SJCRH30 (cell line): ENCODE measurements around the gene CERT1. TPM values are rescaled to one million over a fixed set of nuclear protein-coding genes. Genes with fewer than 3 reads are reported as not detected.
"Not testable (repeated sequence)": the region's sequence is repeated elsewhere in the genome, so short reads cannot be mapped to it uniquely, and the experiment has no call there.

Source experiments
- DNase-seq, 2 experiments: peaks; one replicate each; pipeline ENCODE4 v3.0.0-alpha.2; 2015 to 2020
- H3K27ac ChIP-seq: fragments of 250-450 bp; sonication (Bioruptor Pico); 2 replicates; pipeline ENCODE4 v1.5.1; 2020; ENCODE audit warnings: mild to moderate bottlenecking, moderate library complexity
- H3K27me3 ChIP-seq: fragments of 250-450 bp; sonication (Bioruptor Pico); 2 replicates; pipeline ENCODE4 v1.5.1; 2020; ENCODE audit warnings: mild to moderate bottlenecking, moderate library complexity
- H3K36me3 ChIP-seq: fragments of 250-450 bp; sonication (Bioruptor Pico); 2 replicates; pipeline ENCODE4 v1.5.1; 2020; ENCODE audit warnings: mild to moderate bottlenecking, moderate library complexity
- H3K4me1 ChIP-seq: fragments of 250-450 bp; sonication (Bioruptor Pico); 2 replicates; pipeline ENCODE4 v1.5.1; 2020; ENCODE audit warnings: mild to moderate bottlenecking, moderate library complexity
- H3K4me3 ChIP-seq: fragments of 250-450 bp; sonication (Bioruptor Pico); 2 replicates; pipeline ENCODE4 v1.5.1; 2020; ENCODE audit warnings: mild to moderate bottlenecking, moderate library complexity
- H3K9me3 ChIP-seq: fragments of 250-450 bp; sonication (Bioruptor Pico); replicated peaks from 2 replicates; pipeline ENCODE4 v1.5.1; 2020; ENCODE audit warnings: mild to moderate bottlenecking, moderate library complexity
- total RNA-seq: library from RNA; depleted of rRNA; stranded (reverse); fragments of >200 nt; shearing (Covaris generic); gene quantifications from 2 replicates; pipeline ENCODE4 v1.2.3, GENCODE V29; 2014

CERT1 gene
- total RNA-seq, 1 experiment from 2014 or later: 28.8 TPM

DNA sequence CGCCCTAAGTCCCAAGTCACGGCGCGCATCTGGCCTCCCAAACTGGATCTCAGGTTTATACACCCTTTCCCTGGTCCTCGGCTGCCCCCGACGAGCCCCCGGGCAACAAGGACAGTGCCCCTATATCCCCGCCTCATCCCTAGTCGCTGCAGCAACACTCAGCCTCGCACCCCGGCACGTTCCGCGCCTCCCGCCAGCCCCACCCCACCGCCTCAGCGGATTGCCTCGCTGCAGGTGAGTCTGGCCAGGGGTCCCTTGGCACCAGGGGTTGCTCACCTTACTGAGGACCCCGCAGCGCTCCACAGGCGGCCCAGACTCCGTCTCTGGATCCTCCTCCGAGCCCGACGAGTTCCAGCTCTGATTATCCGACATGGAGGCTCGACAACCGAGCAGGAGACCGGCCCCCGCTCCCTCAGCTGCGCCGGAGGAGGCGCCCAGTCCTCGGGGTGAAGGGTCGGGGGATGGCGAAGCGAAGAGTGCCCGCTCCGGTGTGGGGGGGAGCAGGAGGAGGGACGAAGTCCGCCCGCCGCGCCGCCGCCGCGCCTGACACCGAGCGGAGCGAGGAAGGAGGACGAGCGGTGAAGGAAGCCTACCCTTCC, 494 bp downstream of the CERT1 start:
- H3K4me1 ChIP-seq: peaks cover 7% of the 10 kb centered on the region
- peak overlapping the region; percentile 76 for H3K27ac ChIP-seq
- no peaks in the 10 kb centered on the region for H3K36me3 ChIP-seq
- peak; percentile 61 to 66 for DNase-seq
- H3K4me3 ChIP-seq: peak overlapping the region; percentile 73
- H3K9me3 ChIP-seq: no peaks in the 10 kb centered on the region
- no peaks in the 10 kb centered on the region for H3K27me3 ChIP-seq

DNA sequence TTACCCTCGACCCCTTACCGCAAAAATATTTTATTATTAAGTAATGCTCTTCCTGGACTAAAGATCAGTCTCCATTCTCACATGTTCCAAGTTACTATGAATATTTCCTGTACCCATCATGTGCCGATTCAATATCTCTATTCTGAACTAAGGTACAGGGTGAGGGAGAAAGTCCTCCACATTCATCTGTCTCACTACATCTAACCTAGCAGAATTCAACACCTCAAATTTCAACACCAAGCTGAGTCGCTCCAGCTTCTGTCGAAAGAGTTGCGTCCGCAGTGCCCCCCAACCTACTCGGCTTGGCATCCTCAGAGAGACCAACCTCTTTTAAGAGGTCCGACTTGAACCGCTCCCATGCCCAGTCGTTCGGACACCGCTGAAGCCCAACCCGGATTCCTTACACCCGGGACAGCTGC, 1.0 kb downstream of the CERT1 start:
- Histone ChIP-seq H3K27me3 (no peaks in the 10 kb centered on the region), H3K4me3 (peak overlapping the region; percentile 73), H3K36me3 (peaks cover 3% of the 10 kb centered on the region; the same call in 1 of the 2 replicates), H3K9me3 (no peaks in the 10 kb centered on the region), H3K4me1 (peaks cover 7% of the 10 kb centered on the region), H3K27ac (peak overlapping the region; percentile 76)
- DNase-seq: no peak

DNA sequence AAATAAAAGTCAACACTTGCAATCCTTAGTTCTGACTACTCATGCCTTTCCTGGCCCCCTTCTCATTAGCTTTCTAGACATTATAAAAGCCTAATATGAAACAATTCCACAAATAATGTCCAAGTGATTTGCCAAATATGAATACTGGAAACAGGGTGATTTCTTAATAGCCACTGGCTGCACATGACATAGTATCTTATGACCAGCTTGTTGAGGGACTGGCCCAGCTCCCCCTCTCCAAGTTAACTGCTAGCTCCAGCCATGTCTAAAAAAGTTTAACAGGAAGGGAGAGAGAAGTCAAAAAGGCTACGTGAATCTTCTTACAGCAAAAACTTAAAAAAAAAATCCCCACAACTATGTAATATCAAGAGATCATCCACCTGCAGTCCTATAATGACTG, 1.5 kb downstream of the CERT1 start:
- Histone ChIP-seq H3K4me3 (peak overlapping the region; percentile 73), H3K4me1 (peaks cover 7% of the 10 kb centered on the region), H3K27ac (no peak overlapping the region), H3K36me3 (peaks cover 3% of the 10 kb centered on the region), H3K9me3 (no peaks in the 10 kb centered on the region), H3K27me3 (no peaks in the 10 kb centered on the region)
- DNase-seq: peak; percentile 10 to 43

DNA sequence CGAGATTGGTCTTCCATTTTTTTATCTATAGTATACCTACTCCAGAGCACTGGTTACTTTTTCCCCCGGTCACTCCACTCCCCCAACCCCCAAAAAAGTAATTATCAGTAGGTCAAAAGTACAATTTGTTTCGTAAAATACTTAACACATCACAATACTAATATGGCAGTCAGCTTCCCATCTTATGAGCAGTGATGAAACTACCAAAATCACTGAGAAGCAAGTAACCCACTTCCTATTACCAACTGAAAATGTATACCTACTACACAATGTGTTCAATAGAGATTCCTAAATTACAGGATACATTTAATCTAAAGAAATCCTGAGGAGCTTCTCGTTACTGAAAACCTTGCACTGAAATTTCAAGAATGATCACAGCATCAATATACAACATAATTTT, 1.9 kb downstream of the CERT1 start:
- Histone ChIP-seq H3K27ac (no peak overlapping the region), H3K4me3 (peak overlapping the region; percentile 73), H3K27me3 (no peaks in the 10 kb centered on the region), H3K9me3 (no peaks in the 10 kb centered on the region), H3K4me1 (peaks cover 7% of the 10 kb centered on the region), H3K36me3 (peaks cover 3% of the 10 kb centered on the region)
- DNase-seq: no peak

DNA sequence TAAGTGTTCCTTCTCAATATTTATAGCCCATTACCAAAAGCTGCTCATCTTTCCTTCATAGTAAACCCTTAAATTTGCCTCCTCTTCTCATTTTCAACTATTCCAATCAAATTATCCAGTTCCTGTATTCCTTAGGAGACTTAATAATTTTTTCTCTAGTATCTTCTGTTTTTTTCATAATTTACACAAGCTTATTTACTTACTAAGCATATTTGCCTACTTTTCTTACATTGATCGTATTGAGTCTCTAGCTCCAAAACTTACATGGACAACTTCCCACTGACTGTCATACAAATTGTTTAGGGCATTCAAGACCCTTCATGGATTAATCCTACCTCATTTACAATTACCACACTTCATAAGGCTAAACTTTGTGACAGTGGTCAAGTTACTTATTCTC, 3.6 kb downstream of the CERT1 start:
- no peak overlapping the region for H3K4me3 ChIP-seq
- peaks cover 9% of the 10 kb centered on the region for H3K36me3 ChIP-seq
- no peaks in the 10 kb centered on the region for H3K27me3 ChIP-seq
- H3K27ac ChIP-seq: no peak overlapping the region
- DNase-seq: no peak
- no peaks in the 10 kb centered on the region for H3K4me1 ChIP-seq
- no peaks in the 10 kb centered on the region for H3K9me3 ChIP-seq

DNA sequence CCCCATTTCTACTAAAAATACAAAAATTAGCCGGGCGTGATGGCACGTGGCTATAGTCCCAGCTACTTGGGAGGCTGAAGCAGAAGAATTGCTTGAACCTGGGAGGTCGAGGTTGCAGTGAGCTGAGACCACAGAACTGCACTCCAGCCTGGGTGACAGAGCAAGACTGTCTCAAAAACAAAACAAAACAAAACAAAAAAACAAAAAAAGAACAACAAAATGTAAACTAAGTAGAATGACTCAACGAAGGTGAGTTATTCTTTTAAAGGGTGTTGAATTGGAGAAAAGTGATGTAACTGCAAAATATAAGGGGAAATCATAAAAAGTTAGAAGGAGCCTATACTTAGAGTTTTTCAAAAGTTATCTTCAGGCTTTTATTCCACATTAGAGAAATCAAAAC, 6.3 kb downstream of the CERT1 start:
- not testable (repeated sequence) for DNase-seq, H3K27ac ChIP-seq, H3K4me1 ChIP-seq, H3K27me3 ChIP-seq, H3K4me3 ChIP-seq, H3K9me3 ChIP-seq
- H3K36me3 ChIP-seq: peaks cover 18% of the 10 kb centered on the region

DNA sequence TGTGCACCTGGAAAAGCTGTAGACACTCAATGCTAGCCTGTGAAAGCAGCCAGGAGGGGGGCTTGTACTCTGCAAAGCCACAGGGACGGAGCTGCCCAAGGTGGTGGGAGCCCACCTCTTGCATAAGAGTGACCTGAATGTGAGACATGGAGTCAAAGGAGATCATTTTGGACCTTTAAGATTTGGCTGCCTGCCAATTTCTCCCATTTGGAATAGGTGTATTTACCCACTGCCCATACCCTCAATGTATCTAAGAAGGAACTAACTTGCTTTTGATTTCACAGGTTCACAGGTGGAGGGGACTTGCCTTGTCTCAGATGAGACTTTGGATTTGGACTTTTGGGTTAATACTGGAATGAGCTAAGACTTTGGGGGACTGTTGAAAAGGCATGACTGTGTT, 12.6 kb downstream of the CERT1 start:
- not testable (repeated sequence) for H3K9me3 ChIP-seq, H3K4me1 ChIP-seq, H3K4me3 ChIP-seq, H3K27ac ChIP-seq, H3K27me3 ChIP-seq, DNase-seq
- peaks cover 21% of the 10 kb centered on the region for H3K36me3 ChIP-seq

DNA sequence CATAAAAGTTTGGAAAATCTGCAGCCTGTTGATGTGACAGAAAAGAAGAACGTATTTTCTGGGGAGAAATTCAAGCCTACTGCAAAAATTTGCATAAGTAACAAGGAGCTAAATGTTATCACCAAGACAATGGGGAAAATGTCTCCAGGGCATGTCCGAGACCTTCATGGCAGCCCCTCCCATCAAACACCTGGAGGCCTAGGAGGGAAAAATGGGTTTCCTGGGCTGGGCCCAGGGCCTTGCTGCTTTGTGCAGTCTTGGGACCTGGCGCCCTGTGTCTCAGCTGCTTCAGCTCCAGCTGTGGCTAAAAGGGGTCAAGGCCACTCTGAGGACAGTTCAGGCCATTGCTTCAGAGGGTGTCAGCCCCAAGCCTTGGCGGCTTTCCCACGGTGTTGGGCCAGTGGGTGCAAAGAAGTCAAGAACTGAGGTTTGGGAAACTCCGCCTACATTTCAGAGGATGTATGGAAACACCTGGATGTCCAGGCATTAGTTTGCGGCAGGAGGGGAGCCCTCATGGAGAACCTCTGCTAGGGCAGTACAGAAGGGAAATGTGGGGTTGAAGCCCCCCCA, 13.1 kb downstream of the CERT1 start:
- DNase-seq: no peak
- Histone ChIP-seq H3K27me3 (no peaks in the 10 kb centered on the region), H3K9me3 (no peaks in the 10 kb centered on the region)

DNA sequence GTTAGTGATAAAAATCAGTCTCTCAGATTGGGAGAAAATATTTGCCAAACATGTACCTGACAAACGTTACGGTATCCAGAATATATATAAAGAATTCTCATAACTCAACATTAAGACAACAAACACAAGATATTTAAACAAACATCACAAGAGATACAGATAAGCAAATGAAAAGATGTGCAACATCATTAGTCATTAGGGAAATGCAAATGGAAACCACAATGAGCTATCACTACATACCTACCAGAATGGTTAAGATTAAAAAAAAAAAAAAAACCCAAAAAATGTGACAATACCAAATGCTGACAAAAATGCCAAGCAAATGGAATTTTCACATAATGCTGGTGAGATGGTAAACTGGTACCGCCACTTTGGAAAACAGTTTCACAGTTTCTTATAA, 15.4 kb downstream of the CERT1 start:
- DNase-seq: no peak
- Histone ChIP-seq H3K9me3 (no peaks in the 10 kb centered on the region), H3K36me3 (peaks cover 26% of the 10 kb centered on the region), H3K4me3 (no peak overlapping the region), H3K27me3 (no peaks in the 10 kb centered on the region), H3K4me1 (no peaks in the 10 kb centered on the region), H3K27ac (no peak overlapping the region)

More for the DNA sequence above, 13.1 kb downstream of the CERT1 start:
- Histone ChIP-seq H3K27ac (no peak overlapping the region), H3K36me3 (peaks cover 21% of the 10 kb centered on the region), H3K4me1 (no peaks in the 10 kb centered on the region), H3K4me3 (no peak overlapping the region)

DNA sequence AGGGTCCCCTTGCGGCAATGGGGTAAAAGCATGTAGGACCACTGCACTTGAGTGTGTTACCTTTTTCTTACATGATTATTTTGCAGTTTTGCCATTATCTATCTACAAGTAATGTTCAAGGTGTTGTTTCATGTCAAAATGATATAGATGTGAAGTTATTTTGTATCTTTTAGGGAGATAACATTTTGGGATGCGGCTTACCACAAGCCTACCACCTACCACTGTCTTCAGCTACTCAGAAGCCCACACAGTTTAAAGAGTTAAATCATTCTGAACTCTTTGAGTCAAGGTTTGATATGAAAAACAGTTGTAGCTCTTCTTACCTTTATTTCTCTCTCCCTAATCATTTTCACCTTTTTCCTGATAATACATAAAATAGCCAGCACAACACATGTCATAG, 19.8 kb downstream of the CERT1 start:
- no peak for DNase-seq
- Histone ChIP-seq H3K27ac (no peak overlapping the region), H3K4me1 (no peaks in the 10 kb centered on the region), H3K4me3 (no peak overlapping the region), H3K36me3 (peaks cover 22% of the 10 kb centered on the region), H3K27me3 (no peaks in the 10 kb centered on the region), H3K9me3 (peaks cover 17% of the 10 kb centered on the region)

DNA sequence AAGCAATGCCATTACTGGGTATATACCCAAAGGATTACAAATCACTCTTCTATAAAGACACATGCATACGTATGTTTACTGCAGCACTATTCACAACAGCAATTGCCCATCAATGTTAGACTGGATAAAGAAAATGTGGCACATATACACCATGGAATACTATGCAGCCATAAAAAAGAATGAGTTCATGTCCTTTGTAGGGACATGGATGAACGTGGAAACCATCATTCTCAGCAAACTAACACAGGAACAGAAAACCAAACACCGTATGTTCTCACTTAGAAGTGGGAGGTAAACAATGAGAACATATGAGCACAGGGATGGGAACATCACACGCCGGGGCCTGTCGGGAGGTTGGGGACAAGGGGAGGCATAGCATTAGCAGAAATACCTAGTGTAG, 21.6 kb downstream of the CERT1 start:
- not testable (repeated sequence) for H3K4me3 ChIP-seq, H3K27ac ChIP-seq, H3K4me1 ChIP-seq, H3K27me3 ChIP-seq, DNase-seq
- Histone ChIP-seq H3K36me3 (peaks cover 22% of the 10 kb centered on the region), H3K9me3 (peaks cover 17% of the 10 kb centered on the region)

DNA sequence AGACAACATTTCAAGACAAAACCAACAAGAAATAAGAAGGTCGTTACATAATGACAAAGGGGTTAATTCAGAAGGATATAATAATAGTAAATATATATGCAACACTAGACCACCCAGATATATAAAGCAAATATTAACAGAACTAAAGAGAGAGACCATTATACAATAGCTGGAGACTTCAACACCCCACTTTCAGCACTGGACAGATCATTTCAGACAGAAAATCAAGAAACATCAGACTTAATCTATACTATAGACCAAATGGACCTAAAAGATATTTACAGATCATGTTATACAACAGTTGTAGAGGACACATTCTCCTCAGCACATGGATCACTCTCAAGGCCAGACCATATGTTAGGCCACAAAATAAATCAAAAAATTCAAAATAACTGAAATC, 26.8 kb downstream of the CERT1 start:
- Histone ChIP-seq H3K27me3 (no peaks in the 10 kb centered on the region), H3K9me3 (peaks cover 21% of the 10 kb centered on the region), H3K4me1 (no peaks in the 10 kb centered on the region), H3K27ac (no peak overlapping the region), H3K36me3 (no peaks in the 10 kb centered on the region), H3K4me3 (no peak overlapping the region)
- no peak for DNase-seq

DNA sequence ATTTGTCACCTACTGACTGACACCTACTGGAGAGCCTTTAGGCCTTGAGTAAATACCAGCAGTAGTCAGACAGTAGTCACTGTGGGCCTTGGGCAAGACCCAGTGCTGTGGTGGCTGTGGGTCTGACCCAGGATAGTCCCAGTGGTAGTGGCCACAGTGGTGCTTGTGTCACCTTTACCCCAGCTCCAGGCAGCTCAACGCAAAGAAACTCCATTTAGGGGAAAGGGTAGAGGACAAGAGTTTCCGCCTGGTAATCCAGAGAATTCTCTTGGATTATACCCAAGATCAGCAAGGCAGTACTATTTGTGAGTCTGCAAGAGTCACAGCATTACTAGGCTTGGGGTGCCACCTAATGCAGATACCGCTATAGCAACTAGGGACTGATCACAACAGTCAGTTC, 28.9 kb downstream of the CERT1 start:
- Histone ChIP-seq H3K27me3 (no peaks in the 10 kb centered on the region), H3K36me3 (no peaks in the 10 kb centered on the region), H3K4me3 (no peak overlapping the region), H3K4me1 (no peaks in the 10 kb centered on the region), H3K9me3 (peaks cover 15% of the 10 kb centered on the region), H3K27ac (no peak overlapping the region)
- DNase-seq: no peak

DNA sequence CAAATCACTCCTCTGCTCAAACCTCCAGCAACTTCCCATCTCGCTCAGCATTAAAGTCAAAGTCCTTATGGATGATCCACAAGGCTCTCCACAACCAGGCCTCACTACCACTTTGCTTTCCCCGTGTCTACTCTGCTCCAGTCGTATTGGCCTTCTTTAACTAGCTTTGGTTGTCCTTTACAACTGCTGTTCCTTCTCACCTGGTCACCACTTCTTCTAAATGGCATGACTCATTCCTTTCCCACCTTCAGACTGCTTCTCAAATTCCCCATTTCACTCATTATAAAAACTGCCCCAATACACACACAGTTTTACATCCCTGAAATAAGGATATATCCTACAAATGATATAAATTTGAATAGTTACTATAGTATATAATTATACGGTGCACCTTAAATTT, 30.4 kb downstream of the CERT1 start:
- H3K27ac ChIP-seq: no peak overlapping the region
- no peaks in the 10 kb centered on the region for H3K4me1 ChIP-seq
- H3K27me3 ChIP-seq: no peaks in the 10 kb centered on the region
- no peak for DNase-seq
- no peak overlapping the region for H3K4me3 ChIP-seq
- peaks cover 10% of the 10 kb centered on the region; the same call in 1 of the 2 replicates for H3K9me3 ChIP-seq
- H3K36me3 ChIP-seq: no peaks in the 10 kb centered on the region

DNA sequence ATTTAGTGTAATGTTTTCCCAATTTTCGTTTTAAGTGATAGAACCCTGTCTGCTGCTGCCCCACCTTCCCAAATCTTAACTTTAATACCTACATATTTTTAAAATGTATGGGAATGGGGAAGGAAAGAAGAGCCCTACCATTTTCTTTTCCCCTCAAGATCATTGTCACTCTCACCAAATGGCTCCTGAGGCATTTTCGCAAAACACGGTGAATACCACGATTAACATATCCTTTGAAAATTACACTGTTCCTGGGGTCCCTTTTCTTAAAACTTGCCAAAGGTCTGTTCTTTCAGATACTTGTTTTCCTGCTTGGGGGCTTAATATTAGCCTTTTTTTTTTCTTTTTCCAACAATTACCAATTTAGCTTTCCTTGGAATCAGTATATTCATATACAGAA, 36.1 kb downstream of the CERT1 start:
- H3K27me3 ChIP-seq: no peaks in the 10 kb centered on the region
- no peaks in the 10 kb centered on the region; the same call in 1 of the 2 replicates for H3K36me3 ChIP-seq
- H3K4me3 ChIP-seq: no peak overlapping the region
- DNase-seq: no peak
- no peaks in the 10 kb centered on the region for H3K4me1 ChIP-seq
- peaks cover 9% of the 10 kb centered on the region; the same call in 1 of the 2 replicates for H3K9me3 ChIP-seq
- H3K27ac ChIP-seq: no peak overlapping the region

DNA sequence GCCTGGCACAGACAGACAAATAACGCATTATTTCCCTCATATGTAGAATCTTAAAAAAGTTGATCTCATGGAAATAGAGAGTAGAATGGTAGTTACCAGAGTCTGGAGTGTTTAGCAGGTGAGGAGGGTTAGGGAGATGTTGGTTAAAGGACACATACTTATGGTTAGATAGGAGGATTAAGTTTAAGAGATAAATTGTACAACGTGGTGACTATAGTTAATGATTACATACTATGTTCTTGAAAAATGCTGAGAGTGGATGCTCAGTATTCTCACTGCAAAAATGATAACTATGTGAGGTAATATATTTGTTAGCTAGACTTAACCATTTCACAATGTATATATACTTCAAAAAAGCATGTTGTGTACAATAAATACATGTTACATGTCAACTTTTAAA, 38.0 kb downstream of the CERT1 start:
- H3K9me3 ChIP-seq: peaks cover 13% of the 10 kb centered on the region; the same call in 1 of the 2 replicates
- no peak overlapping the region for H3K4me3 ChIP-seq
- H3K27me3 ChIP-seq: no peaks in the 10 kb centered on the region
- H3K27ac ChIP-seq: no peak overlapping the region
- DNase-seq: no peak
- no peaks in the 10 kb centered on the region for H3K4me1 ChIP-seq
- H3K36me3 ChIP-seq: no peaks in the 10 kb centered on the region; the same call in 1 of the 2 replicates
